ENCODE measurements around the gene SEMA6B.

The SEMA6B gene

GRCh38 chr19:4511300-4512054 is 48.0 kb downstream of the SEMA6B start:
- no peak overlapping the region for H3K4me3 ChIP-seq (replicated peaks; ENCODE audit: low read depth, low read length)
- no peak for TF ChIP-seq CTCF (IDR thresholded peaks at IDR 0.05; ENCODE audit: low read length, missing control alignments)
- no peak for DNase-seq (ENCODE audit: low read depth)

- no peak for DNase-seq (ENCODE audit: low read depth)
- no peak for TF ChIP-seq CTCF (IDR thresholded peaks at IDR 0.05; ENCODE audit: low read length, missing control alignments)
- no peak overlapping the region for H3K4me3 ChIP-seq (replicated peaks; ENCODE audit: low read depth, low read length)
Observed at GRCh38 chr19:4510435-4511255, 48.8 kb downstream of the SEMA6B start.

GRCh38 chr19:4508698-4509097 is 50.8 kb downstream of the SEMA6B start:
- DNase-seq (ENCODE audit: low read depth), result no peak
- no peak overlapping the region for H3K4me3 ChIP-seq (replicated peaks; ENCODE audit: low read depth, low read length)
- TF ChIP-seq CTCF (IDR thresholded peaks at IDR 0.05; ENCODE audit: low read length, missing control alignments), result no peak

GRCh38 chr19:4507804-4508203 is 51.7 kb downstream of the SEMA6B start:
- no peak for DNase-seq (ENCODE audit: low read depth)
- no peak overlapping the region for H3K4me3 ChIP-seq (replicated peaks; ENCODE audit: low read depth, low read length)
- no peak for TF ChIP-seq CTCF (IDR thresholded peaks at IDR 0.05; ENCODE audit: low read length, missing control alignments)

GRCh38 chr19:4507150-4507452 is 52.4 kb downstream of the SEMA6B start:
- TF ChIP-seq CTCF (IDR thresholded peaks at IDR 0.05; ENCODE audit: low read length, missing control alignments), result no peak
- no peak overlapping the region for H3K4me3 ChIP-seq (replicated peaks; ENCODE audit: low read depth, low read length)
- DNase-seq (ENCODE audit: low read depth), result no peak

GRCh38 chr19:4506449-4507149 is 52.9 kb downstream of the SEMA6B start:
- DNase-seq (ENCODE audit: low read depth), result peak; percentile 53
- no peak for TF ChIP-seq CTCF (IDR thresholded peaks at IDR 0.05; ENCODE audit: low read length, missing control alignments)
- H3K4me3 ChIP-seq (replicated peaks; ENCODE audit: low read depth, low read length), result no peak overlapping the region
